ENCODE measurements around the gene RGL2.

Gene RGL2

DNA sequence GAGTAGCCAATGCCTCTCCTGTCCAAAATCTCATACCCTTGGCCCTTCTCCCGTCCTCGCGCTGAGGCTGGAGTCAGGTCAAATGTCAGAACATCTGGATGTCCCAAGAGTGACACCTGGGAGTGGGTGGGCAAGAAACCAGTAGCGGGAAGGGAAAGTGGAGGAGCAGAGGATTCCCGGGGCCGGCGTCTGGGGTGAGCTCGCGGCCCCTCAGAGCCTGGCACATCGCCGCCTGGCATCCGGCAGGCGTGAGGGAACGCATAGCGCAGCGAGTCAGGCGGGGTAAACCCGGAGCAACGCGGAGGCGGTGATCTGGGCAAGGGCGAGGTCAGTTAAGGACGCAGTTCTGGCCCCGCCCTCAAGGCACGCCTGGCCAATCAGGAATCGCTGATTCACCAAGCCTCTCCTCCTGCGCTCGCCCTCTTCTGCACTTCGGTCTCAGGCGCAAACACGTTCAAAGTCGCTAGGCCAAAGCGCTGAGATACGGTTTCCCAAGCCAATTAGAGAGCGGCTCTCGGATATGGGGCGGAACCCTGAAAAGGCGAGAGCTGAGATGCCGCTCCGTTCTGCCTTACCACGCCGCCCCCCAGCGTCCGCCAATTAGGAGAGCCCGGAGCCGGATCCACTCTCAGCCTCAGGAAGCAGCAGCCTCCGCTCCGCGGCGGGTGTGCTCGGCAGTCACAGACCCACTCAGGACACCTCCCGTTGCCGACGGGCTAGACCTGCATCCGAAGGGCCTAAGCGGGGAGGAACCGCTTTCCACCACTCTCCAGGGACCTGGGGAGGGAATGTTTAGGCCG is 49.6 kb downstream of the RGL2 start:
- FAIRE-seq: peak; percentile 95
- DNase-seq (ENCODE audit: insufficient read length, low spot score): peak; percentile 76

DNA sequence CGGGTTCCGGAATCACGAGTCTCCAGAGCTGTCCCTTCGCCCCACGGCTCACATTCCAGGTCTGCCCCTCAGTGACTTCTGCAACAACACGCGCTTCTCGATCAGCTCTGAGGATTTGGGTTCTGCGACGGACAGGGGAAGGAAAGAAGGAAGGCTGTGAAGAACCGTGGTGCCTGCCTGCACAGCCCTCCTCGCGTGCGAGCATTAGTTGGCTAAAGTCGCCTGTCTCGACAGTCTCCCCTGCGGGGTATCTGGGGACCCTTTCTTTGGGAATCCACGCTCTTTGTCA is 50.2 kb downstream of the RGL2 start:
- DNase-seq (ENCODE audit: insufficient read length, low spot score) (no peak), FAIRE-seq (no peak)

DNA sequence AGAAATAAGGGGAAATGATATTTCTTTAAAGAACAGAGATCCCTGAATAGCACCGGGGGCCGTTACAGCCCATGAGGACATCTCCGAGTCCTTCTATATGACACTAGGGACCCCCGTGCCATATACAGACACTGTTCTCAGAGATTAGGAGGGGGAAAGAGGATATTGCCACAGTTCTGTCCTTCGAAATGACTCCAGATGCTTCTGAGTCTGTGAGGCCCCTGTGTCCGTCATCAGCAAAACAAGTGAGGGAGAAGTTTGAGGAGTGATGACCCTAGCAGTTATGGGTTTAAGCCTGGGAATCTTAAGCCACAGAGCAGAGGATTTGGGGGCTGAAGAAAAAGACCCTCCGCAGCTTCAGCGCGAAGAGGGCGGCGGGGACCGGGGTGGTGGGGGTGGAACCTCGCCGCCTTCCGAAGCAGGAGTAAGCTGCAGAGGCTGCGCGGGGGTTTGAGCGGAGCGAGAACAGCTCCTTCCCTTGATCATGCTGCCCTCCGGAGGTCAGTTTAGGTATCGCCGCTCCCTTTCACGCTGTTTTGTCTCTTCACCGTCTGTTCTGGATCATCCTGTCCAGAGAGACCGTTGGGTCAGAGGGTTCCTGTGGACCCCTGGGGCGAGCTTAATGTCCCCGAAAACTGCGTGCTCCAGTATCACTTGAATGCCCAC is 50.6 kb downstream of the RGL2 start:
- FAIRE-seq (peak; percentile 95), DNase-seq (ENCODE audit: insufficient read length, low spot score) (peak; percentile 56)

DNA sequence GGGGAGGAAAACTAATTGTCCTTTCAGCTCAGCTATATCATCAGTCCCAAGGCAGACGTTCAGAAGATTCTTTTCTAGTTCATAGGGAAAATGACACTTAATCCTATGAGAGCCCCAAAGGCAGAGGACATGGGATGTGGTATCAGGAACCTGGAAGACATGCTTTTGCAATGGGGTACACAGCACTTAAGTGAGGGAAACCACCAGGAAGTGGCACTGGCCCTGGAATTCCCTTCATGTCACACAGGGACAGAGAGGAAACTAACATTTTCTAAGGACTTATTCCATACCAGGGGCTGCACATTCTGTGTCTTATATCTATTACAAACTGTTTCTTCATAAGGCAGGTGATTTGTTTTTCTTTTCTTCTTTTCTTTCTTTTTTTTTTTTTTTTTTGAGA is 55.3 kb downstream of the RGL2 start:
- DNase-seq (ENCODE audit: insufficient read length, low spot score) (no peak), FAIRE-seq (no peak)

DNA sequence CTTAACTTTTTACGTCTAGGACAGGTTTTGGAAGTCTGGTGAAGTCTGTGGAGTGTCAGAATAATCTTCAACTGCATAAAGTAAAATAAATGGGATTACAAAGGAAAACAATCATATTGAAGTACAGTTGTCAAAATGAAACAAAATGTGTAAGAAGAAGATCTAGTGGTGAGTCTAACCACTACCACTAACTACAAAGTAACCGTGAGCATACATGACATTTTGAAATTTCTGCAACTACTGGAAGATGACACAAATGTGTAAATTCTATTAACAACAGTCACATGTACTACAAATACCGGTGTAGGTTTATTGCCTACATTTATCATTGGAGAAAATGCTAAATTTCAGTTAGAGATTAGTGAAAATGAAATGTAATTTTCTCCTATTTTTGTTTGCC is 56.8 kb downstream of the RGL2 start:
- DNase-seq (ENCODE audit: insufficient read length, low spot score) (no peak), FAIRE-seq (no peak)

Measured in GM19239 (cell line).